IPS-20b (cell line): Measurements from ENCODE around the gene NUP62.

Experiments used
- H3K27ac ChIP-seq: one replicate; pipeline ENCODE4 v1.5.1; 2013; ENCODE audit warnings: low read length
- H3K27me3 ChIP-seq: 2 replicates; pipeline ENCODE4 v1.6.1; 2013; ENCODE audit warnings: mild to moderate bottlenecking, low read length, inconsistent platforms; ENCODE audit not compliant: insufficient read depth
- H3K36me3 ChIP-seq: 2 replicates; pipeline ENCODE4 v1.6.1; 2013; ENCODE audit warnings: low read depth, mild to moderate bottlenecking, inconsistent platforms, low read length, moderate library complexity; ENCODE audit not compliant: insufficient read depth
- H3K4me1 ChIP-seq: 2 replicates; pipeline ENCODE4 v1.6.1; 2013; ENCODE audit warnings: mild to moderate bottlenecking, control low read depth, inconsistent platforms, low read length, moderate library complexity; ENCODE audit not compliant: insufficient read depth
- H3K4me3 ChIP-seq: 2 replicates; pipeline ENCODE4 v1.5.1; 2013; ENCODE audit warnings: mild to moderate bottlenecking, low read length, inconsistent platforms
- H3K9ac ChIP-seq: 2 replicates; pipeline ENCODE4 v1.6.1; 2013; ENCODE audit warnings: low read depth, mild to moderate bottlenecking, inconsistent platforms, low read length, moderate library complexity
- H3K9me3 ChIP-seq: 2 replicates; pipeline ENCODE4 v1.6.1; 2013; ENCODE audit warnings: mild to moderate bottlenecking, low read depth, low read length, inconsistent platforms; ENCODE audit not compliant: insufficient read depth

NUP62 gene

DNA sequence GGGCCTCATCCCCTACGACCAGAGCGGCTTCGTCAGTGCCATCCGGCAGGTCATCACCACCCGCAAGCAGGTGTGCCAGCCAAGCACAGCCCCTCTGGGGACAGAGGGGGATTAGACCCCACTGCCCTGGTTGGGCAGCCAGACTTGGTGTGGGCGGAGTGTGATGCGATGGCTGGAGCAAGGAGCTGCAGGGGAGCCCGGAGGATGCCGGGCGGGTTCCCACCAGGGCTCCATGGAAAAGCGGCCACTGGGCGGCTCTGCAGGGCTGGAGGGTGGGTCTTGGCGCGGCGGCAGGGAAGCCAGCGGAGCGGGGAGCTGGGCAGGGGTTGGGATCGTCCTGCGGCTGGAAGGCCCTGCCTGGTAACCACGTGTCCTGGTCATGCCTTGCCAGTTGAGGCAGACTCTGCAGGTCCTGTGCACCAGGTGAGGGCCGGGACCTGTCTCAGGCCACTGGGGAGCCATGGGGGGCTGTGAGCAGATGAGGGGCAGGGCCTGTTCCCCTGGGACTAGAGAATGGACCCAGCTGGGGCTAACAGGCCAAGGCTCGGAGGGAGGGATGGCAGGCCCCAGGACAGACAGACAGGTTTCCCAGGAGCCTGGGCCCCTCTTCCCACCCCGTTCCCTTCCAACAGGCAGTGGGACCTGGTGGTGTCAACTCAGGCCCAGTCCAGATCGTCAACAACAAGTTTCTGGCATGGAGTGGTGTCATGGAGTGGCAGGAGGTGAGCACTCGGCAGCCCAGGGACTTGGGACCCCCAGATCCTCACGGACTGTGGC lies 72.1 kb downstream of the NUP62 start:
- Histone ChIP-seq H3K9ac (no peak overlapping the region), H3K36me3 (peaks cover 83% of the 10 kb centered on the region), H3K4me3 (no peak overlapping the region), H3K4me1 (peaks cover 6% of the 10 kb centered on the region; the same call in 1 of the 2 replicates), H3K27ac (no peak overlapping the region), H3K27me3 (no peaks in the 10 kb centered on the region), H3K9me3 (no peaks in the 10 kb centered on the region)
